A549 (cell line): ENCODE data around the gene ALG11. TPM values are rescaled to one million over a fixed set of nuclear protein-coding genes. Genes with fewer than 3 reads are reported as not detected.

Source experiments
- ATAC-seq, 2 experiments: fragments of 200-7000 bp in 1 of 2; fragments of >200 bp in 1 of 2; cut with Nextera tagmentation in 1 of 2; cut with Tn5 transposase in 1 of 2; 3 replicates each; pipeline versions ENCODE4 v1.8.0 to v1.9.1; 2018 to 2020; ENCODE audit warnings: mild to moderate bottlenecking in 1 of 2, moderate library complexity in 1 of 2
- CTCF ChIA-PET: fragments of 300-600 bp; sonication (Branson Sonifier 250); formaldehyde crosslinking; extraction: SDS; loops from one replicate; lab custom pipeline; 2021; ENCODE audit warnings: antibody characterized with exemption, inconsistent platforms; lab: Yijun Ruan, JAX
- POLR2A ChIA-PET: fragments of 350-600 bp; formaldehyde crosslinking; extraction: SDS; loops from one replicate; lab custom pipeline; 2021; ENCODE audit warnings: antibody characterized with exemption, inconsistent platforms; lab: Yijun Ruan, JAX
- DNase-seq, 2 experiments: peaks; one replicate each; pipeline versions ENCODE4 v3.0.0 to v3.0.0-alpha.2; 2011 to 2016; ENCODE audit warnings: low read depth in 1 of 2, low spot score in 1 of 2
- FAIRE-seq: peaks from 2 replicates; lab custom pipeline; 2011; peaks lifted over from hg19 to GRCh38; lab: Jason Lieb, UNC
- H3K27ac ChIP-seq, 2 experiments: fragments of >200 bp; sonication (Bioruptor Twin); formaldehyde crosslinking; 3 replicates each; pipeline ENCODE4 v1.5.1; 2016 to 2017
- H3K4me1 ChIP-seq: fragments of >200 bp; sonication (Bioruptor Twin); formaldehyde crosslinking; 3 replicates; pipeline ENCODE4 v1.6.1; 2016
- H3K4me2 ChIP-seq: fragments of >200 bp; sonication (Bioruptor Twin); formaldehyde crosslinking; 3 replicates; pipeline ENCODE4 v1.6.1; 2016
- H3K4me3 ChIP-seq: fragments of >200 bp; sonication (Bioruptor Twin); formaldehyde crosslinking; 3 replicates; pipeline ENCODE4 v1.5.1; 2016
- H3K9me3 ChIP-seq: fragments of >200 bp; sonication (Bioruptor Twin); formaldehyde crosslinking; 3 replicates; pipeline ENCODE4 v1.6.1; 2016
- BCL3 ChIP-seq: fragments of >200 bp; sonication (Bioruptor Twin); formaldehyde crosslinking; IDR thresholded peaks from 3 replicates; pipeline ENCODE4 v1.6.1; 2016
- BHLHE40 ChIP-seq: IDR thresholded peaks from 2 replicates; pipeline ENCODE4 v1.6.1; 2012; ENCODE audit warnings: low read depth, low read length, inconsistent platforms
- CBX8 ChIP-seq: fragments of 200-600 bp; sonication (generic); IDR thresholded peaks from 2 replicates; pipeline ENCODE4 v1.6.1; 2016
- CEBPB ChIP-seq, 2 experiments: fragments of >200 bp in 1 of 2; sonication (Bioruptor Twin) in 1 of 2; formaldehyde crosslinking in 1 of 2; IDR thresholded peaks; 2 replicates each; pipeline ENCODE4 v1.6.1; 2012 to 2016
- CHD4 ChIP-seq: fragments of 200-600 bp; sonication (generic); IDR thresholded peaks from 2 replicates; pipeline ENCODE4 v1.6.1; 2016; ENCODE audit warnings: antibody characterized with exemption, mild to moderate bottlenecking, borderline replicate concordance
- EHMT2 ChIP-seq: fragments of 200-600 bp; sonication (generic); IDR thresholded peaks from 2 replicates; pipeline ENCODE4 v1.6.1; 2016; ENCODE audit warnings: antibody characterized with exemption, low read depth, mild to moderate bottlenecking, moderate library complexity
- FOXS1 ChIP-seq: fragments of 250-450 bp; sonication (Bioruptor Pico); IDR thresholded peaks from 2 replicates; pipeline ENCODE4 v1.5.0; 2020; ENCODE audit warnings: mild to moderate bottlenecking, moderate library complexity
- HEYL ChIP-seq: fragments of 250-450 bp; sonication (Bioruptor Pico); IDR thresholded peaks from 2 replicates; pipeline ENCODE4 v1.8.0; 2021; ENCODE audit warnings: mild to moderate bottlenecking, moderate library complexity
- HMGXB4 ChIP-seq: fragments of 250-450 bp; sonication (Bioruptor Pico); IDR thresholded peaks from 2 replicates; pipeline ENCODE4 v1.5.0; 2021; ENCODE audit warnings: mild to moderate bottlenecking, moderate library complexity, borderline replicate concordance
- HOXA7 ChIP-seq: fragments of 250-450 bp; sonication (Bioruptor Pico); IDR thresholded peaks from 2 replicates; pipeline ENCODE4 v1.5.0; 2020; ENCODE audit warnings: mild to moderate bottlenecking, moderate library complexity
- HOXB13 ChIP-seq: fragments of 250-450 bp; sonication (Bioruptor Pico); IDR thresholded peaks from 2 replicates; pipeline ENCODE4 v1.5.0; 2020; ENCODE audit warnings: low read depth, mild to moderate bottlenecking, moderate library complexity
- HOXB5 ChIP-seq: fragments of 250-450 bp; sonication (Bioruptor Pico); IDR thresholded peaks from 2 replicates; pipeline ENCODE4 v1.5.0; 2020; ENCODE audit warnings: mild to moderate bottlenecking, moderate library complexity
- JUN ChIP-seq, 2 experiments: fragments of >200 bp; sonication (Bioruptor Twin); formaldehyde crosslinking; IDR thresholded peaks; 2 replicates in 1 of 2; 3 replicates in 1 of 2; pipeline ENCODE4 v1.6.1; 2016 to 2017
- JUNB ChIP-seq: fragments of >200 bp; sonication (Bioruptor Twin); formaldehyde crosslinking; IDR thresholded peaks from 2 replicates; pipeline ENCODE4 v1.6.1; 2016
- KDM1A ChIP-seq: fragments of 200-600 bp; sonication (generic); IDR thresholded peaks from 2 replicates; pipeline ENCODE4 v1.6.1; 2016; ENCODE audit warnings: low read depth, mild to moderate bottlenecking
- MAFK ChIP-seq: fragments of 450-650 bp; IDR thresholded peaks from 2 replicates; pipeline ENCODE4 v1.6.1; 2014; ENCODE audit not compliant: partially characterized antibody
- MAX ChIP-seq: IDR thresholded peaks from 2 replicates; pipeline ENCODE4 v1.6.1; 2012
- MYC ChIP-seq: IDR thresholded peaks from 2 replicates; pipeline ENCODE4 v1.6.1; 2012; ENCODE audit warnings: mild to moderate bottlenecking, inconsistent platforms, low read length, improper control_type of control experiment, borderline replicate concordance
- NR3C1 ChIP-seq: fragments of >200 bp; sonication (Bioruptor Twin); formaldehyde crosslinking; IDR thresholded peaks from 3 replicates; pipeline ENCODE4 v1.6.1; 2017
- PHF8 ChIP-seq: fragments of 200-600 bp; sonication (generic); IDR thresholded peaks from 2 replicates; pipeline ENCODE4 v1.6.1; 2016; ENCODE audit warnings: low read depth, mild to moderate bottlenecking, antibody characterized with exemption, moderate library complexity, borderline replicate concordance
- POLR2A ChIP-seq: IDR thresholded peaks from 2 replicates; pipeline ENCODE4 v1.6.1; 2012; ENCODE audit warnings: mild to moderate bottlenecking, low read length
- RAD21 ChIP-seq, 2 experiments: fragments of >200 bp in 1 of 2; sonication (Bioruptor Twin) in 1 of 2; formaldehyde crosslinking in 1 of 2; IDR thresholded peaks in 1 of 2; conservative IDR thresholded peaks in 1 of 2; 2 replicates in 1 of 2; 3 replicates in 1 of 2; pipeline ENCODE4 v1.6.1; 2012 to 2018; ENCODE audit warnings: inconsistent platforms in 1 of 2
- RARB ChIP-seq: fragments of 250-450 bp; sonication (Bioruptor Pico); IDR thresholded peaks from 2 replicates; pipeline ENCODE4 v1.8.0; 2021; ENCODE audit warnings: mild to moderate bottlenecking, moderate library complexity
- RCOR1 ChIP-seq: fragments of 150-350 bp; IDR thresholded peaks from 2 replicates; pipeline ENCODE4 v1.6.1; 2014; ENCODE audit warnings: antibody characterized with exemption, low read length, low read depth
- RFX5 ChIP-seq: fragments of 450-650 bp; IDR thresholded peaks from 2 replicates; pipeline ENCODE4 v1.7.1; 2014; ENCODE audit warnings: antibody characterized with exemption, mild to moderate bottlenecking, moderate library complexity
- RNF2 ChIP-seq: fragments of 200-600 bp; sonication (generic); IDR thresholded peaks from 2 replicates; pipeline ENCODE4 v1.6.1; 2016; ENCODE audit warnings: low read depth, mild to moderate bottlenecking, antibody characterized with exemption, moderate library complexity, borderline replicate concordance
- SMC3 ChIP-seq: fragments of >200 bp; sonication (Bioruptor Twin); formaldehyde crosslinking; IDR thresholded peaks from 3 replicates; pipeline ENCODE4 v1.6.1; 2018; ENCODE audit warnings: inconsistent platforms
- USF2 ChIP-seq: fragments of 450-650 bp; IDR thresholded peaks from 2 replicates; pipeline ENCODE4 v1.6.1; 2014; ENCODE audit warnings: antibody characterized with exemption
- ZC3H11A ChIP-seq: fragments of 450-650 bp; IDR thresholded peaks from 2 replicates; pipeline ENCODE4 v1.6.1; 2014; ENCODE audit warnings: antibody characterized with exemption, mild to moderate bottlenecking
- whole genome bisulfite sequencing: methylation state at CpG from one replicate; pipeline ENCODE4 v1.1.6; 2017; ENCODE audit errors: missing lambda C conversion rate; 5-methylcytosine and 5-hydroxymethylcytosine counted together
- polyA plus RNA-seq, 4 experiments: library from polyadenylated mRNA; depleted of rRNA in 3 of 4; stranded (reverse); fragments of >200 nt; fragmentation: RNase III in 1 of 4; extraction: RNeasy Plus Mini Kit Qiagen cat#74134 plus additional on column Dnase treatment in 1 of 4; gene quantifications; 2 replicates in 3 of 4; 3 replicates in 1 of 4; pipeline ENCODE4 v1.2.3, GENCODE V29; 2011 to 2017
- TF ChIP-seq, protein P1 (sequence below): fragments of >200 bp; sonication (Bioruptor Twin); formaldehyde crosslinking; IDR thresholded peaks from 2 replicates; pipeline ENCODE4 v1.6.1; 2016
- TF ChIP-seq, protein P2 (sequence below): IDR thresholded peaks from 2 replicates; pipeline ENCODE4 v1.6.1; 2012

The ALG11 gene
- polyA plus RNA-seq, 2 of the 4 experiments (the other 2 are of a cell fraction) = 17.2 to 17.4 TPM

- WGBS = 67% methylated on average over 5 of the region's 9 CpGs
- Histone ChIP-seq H3K4me2 (no peak overlapping the region), H3K27ac (no peak overlapping the region), H3K4me1 (no peaks in the 10 kb centered on the region), H3K4me3 (no peak overlapping the region), H3K9me3 (no peaks in the 10 kb centered on the region)
- no peak for ATAC-seq
- no peak for DNase-seq
- ChIA-PET CTCF (no interaction called here), POLR2A (no interaction called here)
- FAIRE-seq = no peak
- TF ChIP-seq RNF2 (no peak), HMGXB4 (no peak), BHLHE40 (no peak), RAD21 (conservative IDR thresholded peaks at IDR 0.05 in 1 of 2, IDR thresholded peaks at IDR 0.05 in 1 of 2) (no peak), PHF8 (no peak), JUN (IDR thresholded peaks at IDR 0.05) (no peak), RARB (CRISPR knock-in tag) (no peak), USF2 (no peak), CBX8 (no peak), KDM1A (no peak), RFX5 (no peak), POLR2A (no peak)
- TF ChIP-seq, protein P1, sequence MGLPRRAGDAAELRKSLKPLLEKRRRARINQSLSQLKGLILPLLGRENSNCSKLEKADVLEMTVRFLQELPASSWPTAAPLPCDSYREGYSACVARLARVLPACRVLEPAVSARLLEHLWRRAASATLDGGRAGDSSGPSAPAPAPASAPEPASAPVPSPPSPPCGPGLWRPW = no peak
Observed at GRCh38 chr13:51995677-51996551, 16.3 kb upstream of the ALG11 start.

DNA sequence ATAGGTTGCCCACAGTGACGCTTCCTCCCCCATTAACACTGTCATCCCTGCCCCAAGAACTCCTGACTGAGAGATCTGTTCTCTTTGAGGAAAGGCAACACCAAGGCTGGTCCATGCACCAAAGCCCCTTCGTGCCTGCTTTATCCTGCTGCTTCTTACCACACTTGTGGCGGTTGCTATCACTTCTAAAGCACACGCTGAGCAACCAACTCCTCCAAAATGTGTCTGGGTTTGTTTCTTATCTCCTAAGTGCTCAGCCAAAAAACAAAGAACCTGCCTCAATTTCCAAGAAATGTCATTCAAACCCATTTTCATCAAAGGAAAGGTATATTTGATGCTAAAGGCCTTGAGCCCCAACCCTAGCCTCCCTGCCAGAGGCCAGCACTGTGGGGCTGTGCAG, 15.6 kb upstream of the ALG11 start:
- no peak overlapping the region for H3K27ac ChIP-seq
- DNase-seq = no peak
- no peak for ATAC-seq
- H3K4me2 ChIP-seq = no peak overlapping the region
- WGBS = 84% methylated on average over 4 of the region's 4 CpGs
- H3K9me3 ChIP-seq = no peaks in the 10 kb centered on the region
- TF ChIP-seq, protein P2, sequence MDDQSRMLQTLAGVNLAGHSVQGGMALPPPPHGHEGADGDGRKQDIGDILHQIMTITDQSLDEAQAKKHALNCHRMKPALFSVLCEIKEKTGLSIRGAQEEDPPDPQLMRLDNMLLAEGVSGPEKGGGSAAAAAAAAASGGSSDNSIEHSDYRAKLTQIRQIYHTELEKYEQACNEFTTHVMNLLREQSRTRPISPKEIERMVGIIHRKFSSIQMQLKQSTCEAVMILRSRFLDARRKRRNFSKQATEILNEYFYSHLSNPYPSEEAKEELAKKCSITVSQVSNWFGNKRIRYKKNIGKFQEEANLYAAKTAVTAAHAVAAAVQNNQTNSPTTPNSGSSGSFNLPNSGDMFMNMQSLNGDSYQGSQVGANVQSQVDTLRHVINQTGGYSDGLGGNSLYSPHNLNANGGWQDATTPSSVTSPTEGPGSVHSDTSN = no peak
- TF ChIP-seq HOXA7 (CRISPR knock-in tag) = no peak
- no peak for TF ChIP-seq HEYL
- TF ChIP-seq HOXB13 (CRISPR knock-in tag) = no peak
- no peak for TF ChIP-seq NR3C1
- TF ChIP-seq CEBPB (IDR thresholded peaks at IDR 0.05) = no peak
- no peak for TF ChIP-seq MAFK
- TF ChIP-seq ZC3H11A = no peak
- no peak for FAIRE-seq
- no peaks in the 10 kb centered on the region for H3K4me1 ChIP-seq
- ChIA-PET POLR2A (no interaction called here), CTCF (no interaction called here)
- no peak overlapping the region for H3K4me3 ChIP-seq

DNA sequence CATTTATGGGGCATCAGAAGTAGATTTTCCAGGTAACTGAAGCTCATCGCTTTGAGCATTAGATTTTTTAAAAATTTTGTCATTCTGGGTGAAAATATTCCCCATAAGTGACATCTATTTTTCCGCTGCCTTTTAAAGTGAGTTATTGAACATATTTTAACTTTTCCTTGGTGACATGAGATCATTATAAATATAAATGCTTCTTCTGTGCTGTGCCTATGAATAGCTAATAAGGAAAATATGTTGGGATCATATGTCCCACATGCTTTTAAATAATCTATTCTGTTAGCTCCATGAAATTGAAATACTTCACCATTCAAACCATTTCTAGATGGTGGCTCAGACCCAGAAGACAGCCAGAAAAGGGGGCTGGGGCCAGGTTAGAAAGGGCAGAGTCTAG, 15.0 kb upstream of the ALG11 start:
- Histone ChIP-seq H3K9me3 (no peaks in the 10 kb centered on the region), H3K27ac (no peak overlapping the region), H3K4me3 (no peak overlapping the region), H3K4me2 (no peak overlapping the region), H3K4me1 (no peaks in the 10 kb centered on the region)
- whole genome bisulfite sequencing = 87% methylated on average over 2 of the region's 2 CpGs
- FAIRE-seq (no peak), ATAC-seq (no peak), DNase-seq (no peak)
- ChIA-PET CTCF (no interaction called here), POLR2A (no interaction called here)
- TF ChIP-seq HOXB5 (CRISPR knock-in tag) = no peak
- no peak for TF ChIP-seq RCOR1
- no peak for TF ChIP-seq RFX5
- TF ChIP-seq PHF8 = no peak
- TF ChIP-seq MYC = no peak
- no peak for TF ChIP-seq MAX
- TF ChIP-seq JUN (IDR thresholded peaks at IDR 0.05) = no peak
- TF ChIP-seq BHLHE40 = no peak
- TF ChIP-seq CHD4 = no peak
- TF ChIP-seq HOXB13 (CRISPR knock-in tag) = no peak
- no peak for TF ChIP-seq RAD21 (conservative IDR thresholded peaks at IDR 0.05 in 1 of 2, IDR thresholded peaks at IDR 0.05 in 1 of 2)
- no peak for TF ChIP-seq SMC3
- no peak for TF ChIP-seq FOXS1 (CRISPR knock-in tag)
- no peak for TF ChIP-seq JUNB
- TF ChIP-seq BCL3 = no peak
- TF ChIP-seq EHMT2 = no peak
